A673 (cell line): ENCODE results near the gene SPAG16. TPM values are rescaled to one million over a fixed set of nuclear protein-coding genes. Genes with fewer than 3 reads are reported as not detected.

ENCODE experiments used
- BruUV-seq: library from RNA; stranded (reverse); fragments of 400-500 nt; replicated peaks from 2 replicates; lab custom pipeline; 2021; lab: Mats Ljungman, UMichigan
- CTCF ChIA-PET: fragments of 300-600 bp; sonication (Branson Sonifier 250); formaldehyde crosslinking; loops from one replicate; lab custom pipeline; 2022; ENCODE audit warnings: antibody characterized with exemption; lab: Charles Lee
- POLR2A ChIA-PET: fragments of 300-600 bp; sonication (Branson Sonifier 250); formaldehyde crosslinking; loops from one replicate; lab custom pipeline; 2022; ENCODE audit warnings: antibody characterized with exemption; ENCODE audit not compliant: low non-redundant PET; lab: Charles Lee
- DNase-seq: peaks from one replicate; pipeline ENCODE4 v3.0.0-alpha.2; 2015; ENCODE audit warnings: low spot score
- H3K27ac ChIP-seq: fragments of 200-600 bp; sonication (generic); 2 replicates; pipeline ENCODE4 v1.5.1; 2016; ENCODE audit warnings: mixed run types, low read depth, mild to moderate bottlenecking, mixed read lengths, antibody characterized with exemption, low read length; ENCODE audit not compliant: poor library complexity, severe bottlenecking
- H3K27me3 ChIP-seq: fragments of 200-600 bp; sonication (generic); replicated peaks from 2 replicates; pipeline ENCODE4 v1.6.1; 2017; ENCODE audit warnings: mixed run types, low read depth, mild to moderate bottlenecking, mixed read lengths, antibody characterized with exemption, low read length; ENCODE audit not compliant: insufficient read depth, poor library complexity
- H3K36me3 ChIP-seq: fragments of 200-600 bp; sonication (generic); 2 replicates; pipeline ENCODE4 v1.6.1; 2016; ENCODE audit warnings: mixed run types, mild to moderate bottlenecking, mixed read lengths, antibody characterized with exemption, low read length; ENCODE audit not compliant: insufficient read depth, poor library complexity, severe bottlenecking
- H3K4me1 ChIP-seq: fragments of 200-600 bp; sonication (generic); 2 replicates; pipeline ENCODE4 v1.6.1; 2017; ENCODE audit warnings: mixed run types, mild to moderate bottlenecking, mixed read lengths, antibody characterized with exemption, low read length; ENCODE audit not compliant: insufficient read depth, poor library complexity, severe bottlenecking
- H3K4me3 ChIP-seq: fragments of 200-600 bp; sonication (generic); 2 replicates; pipeline ENCODE4 v1.5.1; 2016; ENCODE audit warnings: low read depth, mixed run types, mild to moderate bottlenecking, mixed read lengths, low read length; ENCODE audit not compliant: poor library complexity, severe bottlenecking
- H3K9me3 ChIP-seq: fragments of 200-600 bp; sonication (generic); 2 replicates; pipeline ENCODE4 v1.6.1; 2016; ENCODE audit warnings: mixed run types, low read depth, mild to moderate bottlenecking, mixed read lengths, antibody characterized with exemption, low read length; ENCODE audit not compliant: poor library complexity, severe bottlenecking
- EZH2 ChIP-seq: fragments of 200-600 bp; sonication (generic); IDR thresholded peaks from 2 replicates; pipeline ENCODE4 v1.6.1; 2017; ENCODE audit warnings: borderline replicate concordance, low read depth, mild to moderate bottlenecking, mixed read lengths, antibody characterized with exemption, low read length; ENCODE audit not compliant: poor library complexity, severe bottlenecking
- intact Hi-C: fragments of 100-400 bp; cut with micrococcal nuclease; formaldehyde crosslinking; loops from one replicate; pipeline ENCODE4 v1.10.0; 2022; ENCODE audit not compliant: unreplicated experiment
- total RNA-seq: library from RNA; stranded (reverse); gene quantifications from 2 replicates; pipeline ENCODE4 v1.2.3, GENCODE V29; 2021
- TF ChIP-seq, protein P1 (sequence below): fragments of 300-800, 200-600 bp; sonication (generic); conservative IDR thresholded peaks from 2 replicates; pipeline ENCODE4 v1.5.1; 2017; ENCODE audit warnings: low read depth, mild to moderate bottlenecking, antibody characterized with exemption, low read length, moderate library complexity, mixed read lengths

SPAG16 gene
- total RNA-seq, 1 experiment from 2014 or later, result 13.1 TPM

DNA sequence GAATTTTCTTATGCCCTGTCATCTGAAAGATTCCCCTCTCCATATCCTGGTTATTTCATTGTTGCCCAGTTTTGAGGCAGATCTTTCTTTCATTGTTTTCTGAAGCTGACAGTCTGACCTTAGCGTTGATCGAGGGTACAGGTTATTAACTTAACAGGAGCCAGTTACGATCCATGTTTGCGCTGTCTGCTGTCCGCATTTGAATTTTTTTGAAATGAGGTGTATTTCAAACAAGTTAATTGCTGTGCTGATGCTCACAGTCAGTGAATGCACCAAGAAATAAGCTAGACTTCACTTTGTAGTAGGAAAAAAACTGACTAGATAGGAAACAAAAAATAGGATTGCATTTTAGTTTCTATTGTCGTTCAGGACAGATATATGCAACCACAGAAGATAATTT lies 34.8 kb upstream of the SPAG16 start:
- H3K27ac ChIP-seq, result no peak overlapping the region
- ChIA-PET CTCF (no interaction called here), POLR2A (interaction anchor here (0.7 kb wide), 1 partner anchor 596 kb away, joined by 3 read pairs; no protein-coding TSS in a partner anchor)
- no TSS peak for BruUV-seq
- TF ChIP-seq, protein P1, sequence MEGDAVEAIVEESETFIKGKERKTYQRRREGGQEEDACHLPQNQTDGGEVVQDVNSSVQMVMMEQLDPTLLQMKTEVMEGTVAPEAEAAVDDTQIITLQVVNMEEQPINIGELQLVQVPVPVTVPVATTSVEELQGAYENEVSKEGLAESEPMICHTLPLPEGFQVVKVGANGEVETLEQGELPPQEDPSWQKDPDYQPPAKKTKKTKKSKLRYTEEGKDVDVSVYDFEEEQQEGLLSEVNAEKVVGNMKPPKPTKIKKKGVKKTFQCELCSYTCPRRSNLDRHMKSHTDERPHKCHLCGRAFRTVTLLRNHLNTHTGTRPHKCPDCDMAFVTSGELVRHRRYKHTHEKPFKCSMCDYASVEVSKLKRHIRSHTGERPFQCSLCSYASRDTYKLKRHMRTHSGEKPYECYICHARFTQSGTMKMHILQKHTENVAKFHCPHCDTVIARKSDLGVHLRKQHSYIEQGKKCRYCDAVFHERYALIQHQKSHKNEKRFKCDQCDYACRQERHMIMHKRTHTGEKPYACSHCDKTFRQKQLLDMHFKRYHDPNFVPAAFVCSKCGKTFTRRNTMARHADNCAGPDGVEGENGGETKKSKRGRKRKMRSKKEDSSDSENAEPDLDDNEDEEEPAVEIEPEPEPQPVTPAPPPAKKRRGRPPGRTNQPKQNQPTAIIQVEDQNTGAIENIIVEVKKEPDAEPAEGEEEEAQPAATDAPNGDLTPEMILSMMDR, result no peak
- no peak for TF ChIP-seq EZH2
- H3K27me3 ChIP-seq, result no peaks in the 10 kb centered on the region
- no peak overlapping the region for H3K4me3 ChIP-seq
- intact Hi-C loops, result loop anchor here (5.0 kb wide), 4 partner anchors 387 to 652 kb away; no protein-coding TSS in a partner anchor
- no peak for DNase-seq
- H3K36me3 ChIP-seq, result no peaks in the 10 kb centered on the region
- H3K9me3 ChIP-seq, result no peaks in the 10 kb centered on the region
- peaks cover 22% of the 10 kb centered on the region for H3K4me1 ChIP-seq

DNA sequence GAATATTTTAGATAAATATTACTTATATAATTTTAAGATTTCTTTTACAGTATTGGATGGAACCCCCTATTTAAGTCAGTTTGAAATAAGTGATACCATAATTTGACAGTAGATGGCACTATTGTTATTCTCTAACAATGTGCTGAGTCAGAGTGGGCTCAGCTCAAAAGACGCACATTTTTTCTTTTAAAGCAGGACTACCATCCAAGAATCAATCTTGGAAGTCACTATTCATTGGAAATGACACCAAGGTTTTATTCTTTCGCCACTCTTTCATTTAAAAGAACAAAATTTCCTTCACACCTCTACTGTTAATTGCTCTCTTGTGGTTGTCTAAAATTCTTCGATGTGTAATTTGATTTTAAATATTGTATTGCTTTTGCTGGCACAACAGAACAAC lies 32.6 kb upstream of the SPAG16 start:
- POLR2A ChIA-PET, result no interaction called here
- H3K27ac ChIP-seq, result no peak overlapping the region
- CTCF ChIA-PET, result no interaction called here
- H3K9me3 ChIP-seq, result no peaks in the 10 kb centered on the region
- peak; percentile 87 for DNase-seq
- no TSS peak for BruUV-seq
- TF ChIP-seq, protein P1, result peak; percentile 65
- no peak for TF ChIP-seq EZH2
- peaks cover 22% of the 10 kb centered on the region for H3K4me1 ChIP-seq
- no peak overlapping the region for H3K4me3 ChIP-seq
- intact Hi-C loops, result loop anchor here (5.0 kb wide), 1 partner anchor 681 kb away; no protein-coding TSS in a partner anchor
- H3K27me3 ChIP-seq, result no peaks in the 10 kb centered on the region
- no peaks in the 10 kb centered on the region for H3K36me3 ChIP-seq

DNA sequence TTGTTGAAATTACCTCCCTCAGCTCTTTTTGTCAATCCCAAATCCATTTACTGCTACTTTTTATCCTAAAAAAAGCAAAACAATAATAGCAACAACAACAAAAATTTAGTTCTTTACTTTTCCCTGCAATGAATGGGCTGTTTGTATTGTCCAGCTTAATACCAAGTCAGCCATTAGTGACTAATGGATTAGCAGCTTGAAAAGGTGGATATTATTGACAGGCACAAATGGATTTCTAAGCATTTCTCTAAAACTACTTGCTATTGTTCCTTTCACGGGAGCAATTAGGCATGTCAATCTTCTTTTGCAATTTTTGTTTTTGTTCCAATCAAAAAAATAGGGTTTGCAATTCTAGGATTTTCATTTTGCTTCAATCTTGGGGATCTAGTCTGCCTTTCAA lies 32.1 kb upstream of the SPAG16 start:
- no peaks in the 10 kb centered on the region for H3K36me3 ChIP-seq
- ChIA-PET CTCF (no interaction called here), POLR2A (no interaction called here)
- H3K4me3 ChIP-seq, result no peak overlapping the region
- no peaks in the 10 kb centered on the region for H3K27me3 ChIP-seq
- DNase-seq, result no peak
- H3K27ac ChIP-seq, result no peak overlapping the region
- TF ChIP-seq, protein P1, result no peak
- no peak for TF ChIP-seq EZH2
- BruUV-seq, result no TSS peak
- intact Hi-C loops, result loop anchor here (5.0 kb wide), 1 partner anchor 680 kb away; no protein-coding TSS in a partner anchor
- H3K9me3 ChIP-seq, result no peaks in the 10 kb centered on the region
- peaks cover 22% of the 10 kb centered on the region for H3K4me1 ChIP-seq
